Measurements from ENCODE around the gene EPHA4.

DNA sequence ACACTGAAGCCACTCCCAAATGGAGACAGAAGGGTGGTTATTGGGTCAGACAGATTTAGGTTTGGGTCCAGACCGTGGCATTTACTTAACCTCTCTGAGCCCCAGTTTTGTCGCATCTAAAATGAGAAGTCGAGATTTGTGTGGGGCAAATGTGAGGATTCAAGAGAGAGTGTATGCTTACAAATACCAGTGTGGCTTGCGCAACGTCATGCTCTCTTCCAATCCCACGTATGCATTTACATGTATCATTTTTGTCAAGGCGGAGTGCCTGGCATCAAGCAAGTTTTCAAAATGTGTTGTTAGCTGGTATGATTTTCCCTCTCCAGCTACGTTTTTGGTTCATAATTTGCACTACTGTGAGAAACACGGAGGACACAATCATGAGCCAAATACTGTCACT lies 197.9 kb downstream of the EPHA4 start:
- TF ChIP-seq YY1 (IDR thresholded peaks at IDR 0.05; ENCODE audit: low read depth) (no peak), EP300 (IDR thresholded peaks at IDR 0.05; ENCODE audit: borderline replicate concordance in 1 of 2, low read depth in 1 of 2, low read length in 1 of 2) (no peak)
